CD4-positive, alpha-beta T cell treated with Interleukin-17A for 1 hour (primary cell): Measurements from ENCODE around the gene TRIM67.

Experiments used
- DNase-seq: peaks from one replicate; pipeline ENCODE4 v3.0.0-alpha.2; 2020

The TRIM67 gene

GRCh38 chr1:231185391-231185790 is 23.5 kb downstream of the TRIM67 start:
- no peak for DNase-seq

GRCh38 chr1:231186356-231187115 is 24.7 kb downstream of the TRIM67 start:
- no peak for DNase-seq

- DNase-seq: no peak
Observed at GRCh38 chr1:231187571-231187970, 25.7 kb downstream of the TRIM67 start.

DNA sequence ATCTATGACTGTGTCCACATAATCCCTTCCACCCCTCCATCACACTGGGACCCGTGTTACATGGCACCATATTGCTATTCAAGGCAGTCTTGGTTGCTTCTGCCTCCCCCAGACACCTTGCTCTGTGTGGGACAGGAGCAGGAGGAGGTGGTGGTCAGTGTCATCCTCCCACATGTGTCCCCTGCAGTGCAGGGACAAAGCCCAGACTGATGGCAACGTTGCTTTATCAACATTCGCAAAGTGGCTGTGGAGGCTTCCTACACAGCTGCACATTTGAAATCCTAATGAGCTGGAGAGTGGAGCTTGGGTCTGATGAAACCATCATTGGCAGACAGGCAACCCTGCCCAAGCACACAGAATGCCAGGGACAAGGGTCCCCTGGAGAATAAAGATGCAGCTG is 26.2 kb downstream of the TRIM67 start:
- DNase-seq: no peak

GRCh38 chr1:231188768-231189167 is 26.9 kb downstream of the TRIM67 start:
- DNase-seq: no peak

DNA sequence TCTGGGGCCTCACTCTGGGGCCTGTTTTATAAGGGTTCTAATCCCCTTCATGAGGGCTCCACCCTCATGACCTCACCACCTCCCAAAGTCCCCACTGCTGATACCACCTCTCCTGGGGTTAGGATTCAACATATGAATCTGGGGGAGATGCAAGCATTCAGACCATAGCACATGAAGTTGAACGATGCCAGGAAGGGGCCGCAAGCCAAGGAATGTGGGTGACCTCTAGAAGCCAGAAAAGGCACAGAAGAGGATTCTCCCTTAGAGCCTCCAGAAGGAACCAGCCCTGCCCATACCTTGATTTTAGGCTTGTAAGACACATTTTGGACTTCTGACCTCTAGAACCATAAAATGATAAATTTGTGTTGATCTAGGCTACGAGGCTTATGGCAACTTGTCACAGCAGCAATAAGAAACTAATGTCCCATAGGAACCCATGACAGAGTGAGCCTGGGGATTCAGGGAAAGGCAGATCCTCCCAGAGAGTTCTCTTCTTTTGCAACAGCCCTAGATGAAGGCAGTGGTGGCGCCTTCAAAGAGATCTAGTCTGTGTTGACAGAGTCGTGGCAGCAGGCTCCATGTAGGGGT is 27.9 kb downstream of the TRIM67 start:
- no peak for DNase-seq

DNA sequence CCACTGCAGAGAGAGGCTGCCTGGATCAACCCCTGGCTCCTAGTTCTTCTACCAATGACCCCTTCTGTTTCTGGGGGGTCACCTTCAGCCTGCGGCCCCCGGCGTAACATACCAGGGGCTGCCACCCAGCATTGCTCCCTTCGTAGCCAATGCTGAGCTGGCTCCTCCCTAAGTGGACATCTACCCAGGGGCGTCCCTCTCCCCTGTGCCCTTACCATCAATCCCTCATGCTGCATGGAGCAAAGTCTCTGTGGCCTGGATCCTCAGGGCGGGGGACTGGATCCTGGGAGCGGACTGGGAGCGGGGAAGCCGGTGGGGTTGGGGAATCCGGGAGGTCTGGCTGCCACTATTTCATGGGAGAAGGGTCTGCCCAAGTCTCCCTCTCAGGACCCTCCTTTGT is 28.6 kb downstream of the TRIM67 start:
- no peak for DNase-seq

DNA sequence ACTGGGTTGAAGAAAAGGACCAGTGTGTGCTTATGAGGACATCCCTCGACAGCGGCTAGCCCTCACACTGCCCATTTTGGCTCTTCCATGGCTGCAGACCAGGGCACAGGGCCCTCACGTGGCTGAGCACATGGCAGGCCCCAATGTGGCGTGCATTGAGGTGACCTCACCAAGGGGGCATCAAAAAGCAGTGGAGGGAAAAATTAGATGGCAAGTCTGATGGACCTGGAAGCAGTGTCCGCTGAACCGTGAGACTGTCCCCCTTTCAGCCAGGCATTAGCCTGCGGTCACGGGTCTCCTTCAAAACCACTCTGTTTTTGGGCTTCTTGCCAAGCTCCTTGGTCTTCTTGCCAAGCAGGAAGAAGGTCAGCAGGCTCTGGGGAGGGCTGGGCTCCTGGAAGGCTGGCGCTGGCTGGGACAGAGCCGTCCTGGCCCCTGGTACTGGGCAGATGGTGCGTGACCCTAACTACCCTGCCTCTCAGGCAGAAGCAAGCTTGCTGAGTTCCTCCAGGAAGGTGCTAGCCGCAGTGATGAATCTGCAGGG is 30.8 kb downstream of the TRIM67 start:
- no peak for DNase-seq

- no peak for DNase-seq
Observed at GRCh38 chr1:231193710-231194340, 32.0 kb downstream of the TRIM67 start.

DNA sequence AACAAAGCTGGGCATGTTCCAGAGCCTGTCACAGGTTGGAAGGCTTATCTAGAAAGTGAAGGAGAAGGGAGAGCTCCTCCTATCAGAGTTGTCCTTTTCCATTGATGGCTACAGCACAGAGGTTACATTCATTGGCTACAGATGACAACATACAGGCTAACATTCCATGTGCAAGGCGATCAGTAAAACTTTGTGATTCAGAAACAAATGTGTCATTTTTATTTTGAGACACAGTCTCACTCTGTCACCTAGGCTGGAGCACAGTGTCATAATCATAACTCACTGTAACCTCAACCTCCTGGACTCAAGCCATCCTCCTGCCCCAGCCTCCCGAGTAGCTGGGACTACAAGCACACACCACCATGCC is 32.6 kb downstream of the TRIM67 start:
- DNase-seq: no peak

DNA sequence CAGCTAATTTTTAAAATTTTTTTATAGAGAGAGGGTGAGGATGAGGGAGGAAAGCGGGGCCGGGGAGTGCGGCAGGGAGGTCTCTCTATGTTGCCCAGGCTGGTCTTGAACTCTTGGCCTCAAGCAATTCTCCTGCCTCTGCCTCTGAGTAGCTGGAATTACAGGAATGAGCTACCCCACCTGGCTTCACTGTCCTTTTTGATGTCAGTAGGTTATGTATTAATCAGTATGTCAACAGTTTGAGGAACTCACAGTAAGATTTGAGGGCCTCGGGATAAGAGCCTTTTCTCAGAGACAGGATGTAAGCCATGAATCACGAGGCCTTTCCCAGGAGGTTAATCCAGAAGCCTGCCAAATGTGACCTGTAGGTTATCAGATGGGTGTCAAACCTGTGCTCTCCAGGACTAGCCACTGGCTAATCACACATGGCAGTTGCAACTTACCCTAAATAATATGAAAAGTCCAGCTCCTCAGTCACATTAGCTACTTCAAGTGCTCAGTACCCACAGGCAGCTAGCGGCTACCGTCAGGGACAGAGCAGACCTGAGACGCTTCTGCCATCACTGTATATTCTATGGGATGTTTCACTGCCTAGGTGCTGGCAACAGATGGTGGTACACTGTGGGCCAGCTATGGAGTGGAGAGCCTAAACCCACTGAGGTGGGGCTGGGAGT is 33.1 kb downstream of the TRIM67 start:
- DNase-seq: no peak

DNA sequence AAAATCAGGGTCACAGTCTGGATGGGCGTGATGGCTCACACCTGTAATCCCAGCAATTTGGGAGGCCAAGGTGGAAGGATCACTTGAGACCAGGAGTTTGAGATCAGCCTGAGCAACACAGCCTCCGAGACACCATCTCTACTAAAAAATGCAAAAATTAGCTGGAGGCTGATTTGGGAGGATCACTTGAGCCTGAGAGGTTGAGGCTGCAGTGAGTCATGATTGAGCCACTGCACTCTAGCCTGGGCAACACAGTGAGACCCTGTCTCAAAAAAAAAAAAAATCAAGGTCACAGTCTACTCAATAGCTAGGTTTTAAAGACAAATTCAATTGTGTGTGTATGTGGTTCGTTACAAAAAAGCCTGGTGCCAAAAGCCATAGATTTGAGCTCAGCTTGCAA is 34.4 kb downstream of the TRIM67 start:
- DNase-seq: no peak

DNA sequence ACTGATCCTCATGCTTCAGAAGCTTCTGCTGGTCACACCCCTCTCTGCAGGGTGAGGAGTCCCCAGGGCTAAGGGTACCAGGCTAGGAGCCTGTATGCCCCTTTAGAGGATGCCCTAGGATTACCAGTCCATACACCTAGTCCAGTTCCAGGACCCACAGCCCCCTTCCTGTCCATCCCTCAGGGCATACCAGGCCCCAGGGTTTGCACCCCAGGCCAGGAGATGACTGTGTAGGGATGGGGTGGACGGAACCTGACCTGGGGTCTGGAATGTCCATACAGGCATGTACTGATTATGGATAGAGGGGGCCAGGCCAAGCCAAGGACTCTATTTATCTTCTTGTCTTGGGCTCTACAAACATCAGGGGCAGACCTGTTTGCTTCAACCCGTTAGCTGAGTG is 34.9 kb downstream of the TRIM67 start:
- no peak for DNase-seq

GRCh38 chr1:231199868-231200267 is 38.0 kb downstream of the TRIM67 start:
- no peak for DNase-seq

- no peak for DNase-seq
Observed at GRCh38 chr1:231200388-231201031, 38.7 kb downstream of the TRIM67 start.

DNA sequence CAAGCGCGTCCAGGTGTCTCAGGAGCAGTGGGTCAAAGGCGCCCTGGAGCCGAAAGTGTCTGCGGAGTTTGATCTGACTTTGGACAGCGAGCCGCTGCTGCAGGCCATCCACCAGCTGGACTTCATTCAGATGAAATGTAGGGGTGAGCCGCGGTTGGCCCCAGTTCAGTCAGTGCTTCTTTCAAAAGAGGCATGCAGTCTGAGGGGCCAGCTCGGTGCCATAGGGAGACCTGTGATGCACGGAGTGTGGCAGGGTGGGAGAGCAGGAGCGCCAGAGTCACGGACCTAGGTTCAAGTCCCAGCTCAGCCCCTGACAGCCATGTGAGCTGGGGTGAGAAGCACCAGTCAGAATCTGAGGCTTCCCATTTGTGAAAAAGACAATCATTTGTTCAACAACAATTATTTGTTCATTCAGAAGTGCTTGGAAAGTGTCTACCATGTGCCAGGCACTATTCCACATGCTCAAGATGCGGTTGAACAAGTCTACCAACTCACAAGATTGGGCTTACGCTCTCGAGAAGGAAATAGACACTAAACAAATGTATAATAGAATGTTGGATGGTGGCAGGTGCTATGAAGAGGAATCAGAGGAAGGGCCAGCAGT is 39.6 kb downstream of the TRIM67 start:
- no peak for DNase-seq

DNA sequence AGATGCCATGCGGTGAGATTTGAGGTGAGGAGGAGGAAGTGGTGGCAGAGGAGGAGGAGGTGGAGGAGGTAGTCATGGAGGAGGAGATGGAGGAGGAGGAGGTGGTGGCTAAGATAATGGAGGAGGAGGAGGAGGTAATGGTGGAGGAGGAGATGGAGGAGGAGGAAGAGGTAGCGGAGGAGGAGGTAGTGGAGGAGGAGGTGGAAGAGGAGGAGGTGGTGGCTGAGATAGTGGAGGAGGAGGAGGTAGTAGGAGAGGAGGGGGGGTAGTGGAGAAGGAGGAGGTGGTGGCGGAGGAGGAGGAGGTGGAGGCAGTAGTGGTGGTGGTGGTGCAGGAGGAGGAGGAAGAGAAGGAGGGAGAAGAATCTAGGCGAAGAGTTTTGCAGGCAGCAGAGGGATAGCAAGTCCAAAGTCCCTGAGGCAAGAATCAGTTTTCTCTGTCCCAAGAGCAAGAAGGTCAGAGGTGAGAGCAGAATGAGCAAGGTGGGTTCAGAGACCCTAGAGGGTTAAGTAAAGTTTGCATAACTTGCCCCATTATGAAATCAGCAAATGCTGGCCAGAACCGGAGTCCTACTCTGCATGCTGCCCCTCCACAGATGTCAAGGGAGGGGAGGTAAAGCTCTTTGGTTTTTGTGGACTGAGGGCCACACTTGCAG is 40.2 kb downstream of the TRIM67 start:
- DNase-seq: no peak

DNA sequence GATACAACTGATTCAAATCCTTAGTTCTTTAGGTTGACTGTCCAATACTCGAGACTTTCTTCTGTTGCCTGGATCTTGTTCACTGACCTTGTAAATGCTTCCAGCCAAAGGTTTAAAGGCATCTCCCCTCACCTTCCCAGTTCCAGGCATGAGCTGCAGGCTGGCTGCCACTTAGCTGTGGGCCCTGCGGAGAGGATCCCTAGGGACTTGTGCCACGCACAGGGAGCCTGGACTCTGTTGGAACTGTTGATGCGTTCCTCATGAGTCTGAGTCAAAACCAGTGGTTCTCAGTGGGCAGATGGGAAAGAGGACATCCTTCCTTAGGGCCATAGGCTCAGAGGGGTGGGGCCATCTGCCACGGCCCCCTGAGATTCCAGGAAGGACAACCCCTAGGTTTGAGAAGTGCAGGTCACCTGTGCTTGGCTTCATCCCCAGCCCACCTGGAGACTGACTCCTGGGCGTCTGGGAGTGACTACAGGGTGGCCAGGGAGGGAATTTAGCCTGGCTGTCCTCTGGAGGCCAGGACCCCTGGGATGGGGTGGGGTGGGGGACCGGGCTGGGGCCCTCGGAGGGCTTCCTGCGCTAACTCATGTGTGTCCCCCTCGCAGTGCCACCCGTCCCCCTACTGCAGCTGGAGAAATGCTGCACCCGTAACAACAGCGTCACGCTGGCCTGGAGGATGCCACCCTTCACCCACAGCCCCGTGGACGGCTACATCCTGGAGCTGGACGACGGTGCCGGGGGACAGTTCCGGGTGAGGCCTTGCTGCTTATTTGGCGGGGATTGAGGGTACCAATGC is 41.6 kb downstream of the TRIM67 start:
- DNase-seq: no peak

DNA sequence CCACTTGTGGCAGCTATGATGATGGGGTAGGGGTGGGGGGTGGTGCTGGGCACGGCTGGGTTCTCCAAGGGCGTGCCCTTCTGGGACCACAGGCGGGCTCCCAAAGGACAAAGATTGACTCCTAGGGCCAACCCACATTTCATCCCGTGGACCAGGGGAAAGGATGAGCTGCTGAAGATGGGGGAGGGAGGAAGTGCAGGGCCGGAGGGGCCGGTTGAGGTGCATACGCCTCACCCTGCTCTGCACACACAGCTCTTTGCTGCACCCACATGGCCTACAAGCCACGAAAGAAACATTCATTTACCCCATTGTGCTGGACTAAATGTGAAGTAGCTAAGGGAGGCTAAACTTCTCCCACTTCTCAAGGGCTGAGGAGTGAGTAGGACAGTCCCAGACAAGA is 45.0 kb downstream of the TRIM67 start:
- DNase-seq: no peak

DNA sequence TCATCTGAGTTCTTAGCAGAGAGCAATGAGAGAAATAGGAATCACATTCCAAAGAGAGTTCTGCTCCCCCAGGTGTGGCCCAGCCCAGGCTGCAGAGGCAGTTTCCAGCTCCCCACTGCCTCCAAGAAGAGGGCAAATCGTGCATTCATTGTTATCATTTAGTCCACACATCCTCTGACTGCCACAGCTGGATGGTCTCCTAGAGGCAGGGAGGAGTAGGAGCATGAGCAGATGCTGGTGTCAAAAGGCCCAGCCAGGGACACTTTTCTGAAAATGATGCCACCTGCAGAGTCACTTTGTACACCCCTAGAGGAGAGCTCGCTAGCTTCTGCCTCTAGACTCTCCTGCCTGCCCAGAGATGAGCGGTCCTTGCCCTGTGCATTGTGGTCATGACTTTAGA is 45.6 kb downstream of the TRIM67 start:
- no peak for DNase-seq

DNA sequence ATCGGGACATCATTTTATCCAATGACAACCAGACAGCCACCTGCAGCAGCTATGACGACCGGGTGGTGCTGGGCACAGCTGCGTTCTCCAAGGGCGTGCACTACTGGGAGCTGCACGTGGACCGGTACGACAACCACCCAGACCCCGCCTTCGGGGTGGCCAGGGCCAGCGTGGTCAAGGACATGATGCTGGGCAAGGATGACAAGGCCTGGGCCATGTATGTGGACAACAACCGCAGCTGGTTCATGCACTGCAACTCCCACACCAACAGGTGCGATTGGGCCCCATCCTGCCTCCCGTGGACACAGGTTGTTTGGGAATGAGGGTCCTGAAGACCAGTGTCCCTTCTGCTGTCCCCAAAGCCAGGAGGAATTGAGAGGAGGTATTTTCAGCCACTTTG is 47.1 kb downstream of the TRIM67 start:
- no peak for DNase-seq
